Daoy (cell line): Measurements from ENCODE around the gene NXPH4. TPM values are rescaled to one million over a fixed set of nuclear protein-coding genes. Genes with fewer than 3 reads are reported as not detected.
A peak's percentile ranks its signal among the peaks of the same experiment; 100 is the strongest.

Source experiments
- DNase-seq: peaks from one replicate; pipeline ENCODE4 v3.0.0-alpha.2; 2015; ENCODE audit warnings: low read depth
- total RNA-seq: library from RNA; depleted of rRNA; stranded (reverse); fragments of >200 nt; shearing (Covaris generic); gene quantifications from 2 replicates; pipeline ENCODE4 v1.2.3, GENCODE V29; 2014

Gene NXPH4
- total RNA-seq, 1 experiment from 2014 or later, result 1.7 TPM

GRCh38 chr12:57219205-57219992, 2.8 kb downstream of the NXPH4 start:
- no peak for DNase-seq

GRCh38 chr12:57219993-57220754, 3.6 kb downstream of the NXPH4 start:
- no peak for DNase-seq

- DNase-seq, result no peak
Observed at GRCh38 chr12:57220770-57221168, 4.2 kb downstream of the NXPH4 start.

- no peak for DNase-seq
Observed at GRCh38 chr12:57221169-57221917, 4.7 kb downstream of the NXPH4 start.

- DNase-seq, result no peak
Observed at GRCh38 chr12:57222286-57223190, 5.9 kb downstream of the NXPH4 start.

GRCh38 chr12:57223191-57224165, 6.9 kb downstream of the NXPH4 start:
- DNase-seq, result no peak

GRCh38 chr12:57224278-57224972, 7.8 kb downstream of the NXPH4 start:
- DNase-seq, result peak; percentile 51

GRCh38 chr12:57224973-57225679, 8.5 kb downstream of the NXPH4 start:
- DNase-seq, result no peak

GRCh38 chr12:57225680-57226210, 9.2 kb downstream of the NXPH4 start:
- no peak for DNase-seq

GRCh38 chr12:57226588-57227314, 10.2 kb downstream of the NXPH4 start:
- no peak for DNase-seq

GRCh38 chr12:57227315-57228115, 10.9 kb downstream of the NXPH4 start:
- DNase-seq, result no peak

GRCh38 chr12:57229046-57229633, 12.5 kb downstream of the NXPH4 start:
- DNase-seq, result peak; percentile 62

- peak; percentile 98 for DNase-seq
Observed at GRCh38 chr12:57229634-57230380, 13.2 kb downstream of the NXPH4 start, which contains the start of gene SHMT2. Gene SHMT2 (plus strand): TSS chr12:57229711. CDS start chr12:57229779, 68 bp downstream.

- no peak for DNase-seq
Observed at GRCh38 chr12:57230381-57231155, 14.0 kb downstream of the NXPH4 start.
